Gastrocnemius medialis (tissue), 4 donors: ENCODE data around the gene UROC1. TPM values are rescaled to one million over a fixed set of nuclear protein-coding genes. Genes with fewer than 3 reads are reported as not detected.

Experiments used
- ATAC-seq, 2 donors: fragments of 150-250 bp; one replicate each; pipeline ENCODE4 v1.9.1; 2016
- DNase-seq, 2 donors: peaks; one replicate each; pipeline ENCODE4 v3.0.0-alpha.2; 2019
- H3K27ac ChIP-seq, 4 donors: fragments of 200-600 bp; sonication (generic); 1 replicate in 1 of 4; 2 replicates in 3 of 4; pipeline ENCODE4 v1.5.1; 2016 to 2018; ENCODE audit warnings: mild to moderate bottlenecking in 2 of 4, moderate library complexity in 1 of 4
- H3K27me3 ChIP-seq, 3 donors: fragments of 200-600 bp; sonication (generic) in 2 of 3; 1 replicate in 1 of 3; 2 replicates in 2 of 3; pipeline versions ENCODE4 v1.5.1 to v1.6.0; 2016 to 2019; ENCODE audit warnings: mild to moderate bottlenecking in 1 of 3, moderate library complexity in 1 of 3
- H3K36me3 ChIP-seq, 2 donors: fragments of 200-600 bp; sonication (generic) in 1 of 2; one replicate each; pipeline ENCODE4 v1.5.1; 2017 to 2018
- H3K4me1 ChIP-seq, 2 donors: fragments of 200-600 bp; sonication (generic) in 1 of 2; one replicate each; pipeline ENCODE4 v1.5.1; 2016 to 2017; ENCODE audit warnings: mild to moderate bottlenecking in 2 of 2
- H3K4me3 ChIP-seq, 4 donors: fragments of 200-600 bp; sonication (generic) in 3 of 4; 1 replicate in 1 of 4; 2 replicates in 3 of 4; pipeline ENCODE4 v1.5.1; 2016 to 2019; ENCODE audit warnings: mild to moderate bottlenecking in 2 of 4
- H3K9me3 ChIP-seq, 3 donors: fragments of 200-600 bp; sonication (generic) in 2 of 3; 1 replicate in 1 of 3; 2 replicates in 2 of 3; pipeline ENCODE4 v1.5.1; 2016 to 2019
- CTCF ChIP-seq, 5 experiments: fragments of 450-650 bp in 3 of 5; fragments of 200-600 bp in 2 of 5; sonication (generic) in 2 of 5; IDR thresholded peaks in 4 of 5; conservative IDR thresholded peaks in 1 of 5; 1 replicate in 4 of 5; 2 replicates in 1 of 5; pipeline ENCODE4 v1.5.1; 2016 to 2019; ENCODE audit warnings: antibody characterized with exemption in 5 of 5, mild to moderate bottlenecking in 3 of 5, moderate library complexity in 3 of 5
- POLR2A ChIP-seq, 2 donors: fragments of 450-650 bp; IDR thresholded peaks; one replicate each; pipeline ENCODE4 v1.6.1; 2017; ENCODE audit warnings: antibody characterized with exemption in 2 of 2, mild to moderate bottlenecking in 2 of 2, moderate library complexity in 2 of 2
- in situ Hi-C, 4 donors: fragments of 200-750 bp; cut with MboI; loops; one replicate each; pipeline versions ENCODE4 v1.15.0 to v1.8.0; 2017; ENCODE audit warnings: low sequenced_read_pairs in 4 of 4
- intact Hi-C: fragments of 100-400 bp; cut with DNase I; formaldehyde crosslinking; loops from one replicate; pipeline ENCODE4 v1.15.1; 2023; ENCODE audit warnings: low total_unique reads
- total RNA-seq, 4 donors: library from RNA; depleted of rRNA; stranded (reverse); fragments of >200 nt; gene quantifications; one replicate each; pipeline versions ENCODE4 v1.1.0 to v1.2.3, GENCODE V29; 2016

The UROC1 gene
- total RNA-seq, 4 donors from 2014 or later = 0.07 to 0.36 TPM; not detected in 2

DNA sequence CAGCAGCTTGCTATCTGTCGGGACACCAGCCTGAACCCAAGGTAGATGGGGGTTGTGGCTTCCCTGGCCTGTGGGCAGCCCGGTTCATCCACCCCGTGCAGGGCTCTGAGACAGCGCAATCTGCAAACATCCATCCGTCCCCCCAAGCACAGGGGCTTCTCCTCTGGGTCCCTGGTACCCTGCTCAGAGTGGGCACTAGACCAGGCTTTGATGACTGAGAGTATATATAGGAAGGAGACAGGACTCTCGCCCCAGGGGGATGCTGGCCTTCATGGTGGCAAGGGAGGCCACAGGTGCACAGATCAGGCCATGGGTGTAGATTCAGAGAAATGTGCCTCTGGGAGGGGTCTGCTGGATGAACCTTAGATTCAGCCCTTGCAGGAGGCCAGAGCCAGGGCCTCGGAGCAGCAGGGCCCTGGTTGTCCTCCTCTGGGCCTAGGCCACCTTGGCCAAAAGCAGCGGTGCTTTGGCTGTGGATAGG lies 82.6 kb downstream of the UROC1 start:
- Histone ChIP-seq H3K9me3 (no peaks in the 10 kb centered on the region), H3K27ac (no peak overlapping the region), H3K27me3 (no peaks in the 10 kb centered on the region), H3K4me1 (peaks cover 11 to 28% of the 10 kb centered on the region in 2 donors), H3K36me3 (peaks cover 0 to 33% of the 10 kb centered on the region in 2 donors), H3K4me3 (no peak overlapping the region)
- intact Hi-C loops (loop anchor here (1.0 kb wide), 1 partner anchor 40 kb away; no protein-coding TSS in a partner anchor), in situ Hi-C loops (no loop called here)
- ATAC-seq = no peak
- DNase-seq = no peak
- TF ChIP-seq CTCF (IDR thresholded peaks at IDR 0.05 in 4 of 5, conservative IDR thresholded peaks at IDR 0.05 in 1 of 5) = no peak
- no peak for TF ChIP-seq POLR2A (IDR thresholded peaks at IDR 0.05)

DNA sequence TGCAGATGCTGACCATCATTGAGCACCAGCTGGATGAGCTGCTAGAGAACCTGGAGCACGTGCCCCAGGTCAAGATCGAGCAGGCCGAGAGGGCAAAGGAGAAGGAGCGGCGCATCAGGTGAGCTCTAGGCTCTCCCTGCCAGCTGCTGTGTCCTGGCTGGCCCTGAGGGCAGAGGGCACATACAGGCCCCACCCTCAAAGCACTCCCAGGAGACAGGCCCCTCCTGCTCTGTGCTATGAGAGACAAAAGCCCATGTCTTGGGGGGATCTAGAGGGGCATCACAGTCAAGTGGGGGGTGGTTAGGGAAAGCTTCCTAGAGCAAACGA lies 83.3 kb downstream of the UROC1 start:
- TF ChIP-seq CTCF (IDR thresholded peaks at IDR 0.05 in 4 of 5, conservative IDR thresholded peaks at IDR 0.05 in 1 of 5) = no peak
- no peak for TF ChIP-seq POLR2A (IDR thresholded peaks at IDR 0.05)
- Histone ChIP-seq H3K27me3 (no peaks in the 10 kb centered on the region), H3K4me3 (no peak overlapping the region), H3K27ac (peak overlapping the region in 3 of 4 donors; percentile 29 to 65 (median 49)), H3K36me3 (peaks cover 0 to 25% of the 10 kb centered on the region in 2 donors), H3K4me1 (peaks cover 11 to 28% of the 10 kb centered on the region in 2 donors), H3K9me3 (no peaks in the 10 kb centered on the region)
- in situ Hi-C loops = no loop called here
- DNase-seq (no peak), ATAC-seq (no peak)
- intact Hi-C loops = no loop called here

GRCh38 chr3:126433496-126434263 lies 83.9 kb downstream of the UROC1 start:
- no peak overlapping the region for H3K4me3 ChIP-seq
- DNase-seq (peak; percentile 57 to 78), ATAC-seq (peak; percentile 74)
- peaks cover 11 to 28% of the 10 kb centered on the region in 2 donors for H3K4me1 ChIP-seq
- intact Hi-C loops = no loop called here
- no peaks in the 10 kb centered on the region for H3K9me3 ChIP-seq
- in situ Hi-C loops = no loop called here
- peak overlapping the region; percentile 29 to 66 (median 57) for H3K27ac ChIP-seq
- peaks cover 0 to 20% of the 10 kb centered on the region in 2 donors for H3K36me3 ChIP-seq
- TF ChIP-seq POLR2A (IDR thresholded peaks at IDR 0.05) = no peak
- TF ChIP-seq CTCF (IDR thresholded peaks at IDR 0.05 in 4 of 5, conservative IDR thresholded peaks at IDR 0.05 in 1 of 5) = no peak
- H3K27me3 ChIP-seq = no peaks in the 10 kb centered on the region

GRCh38 chr3:126433105-126433430 lies 84.5 kb downstream of the UROC1 start:
- ATAC-seq (no peak), DNase-seq (no peak)
- in situ Hi-C loops (no loop called here), intact Hi-C loops (no loop called here)
- peaks cover 11 to 28% of the 10 kb centered on the region in 2 donors for H3K4me1 ChIP-seq
- H3K27ac ChIP-seq = peak overlapping the region; percentile 29 to 66 (median 57)
- no peaks in the 10 kb centered on the region for H3K27me3 ChIP-seq
- peaks cover 0 to 14% of the 10 kb centered on the region in 2 donors for H3K36me3 ChIP-seq
- no peaks in the 10 kb centered on the region for H3K9me3 ChIP-seq
- TF ChIP-seq CTCF (IDR thresholded peaks at IDR 0.05 in 4 of 5, conservative IDR thresholded peaks at IDR 0.05 in 1 of 5) = no peak
- TF ChIP-seq POLR2A (IDR thresholded peaks at IDR 0.05) = no peak
- no peak overlapping the region for H3K4me3 ChIP-seq
